Right renal cortex interstitium (tissue), 3 donors: Measurements from ENCODE around the gene PPFIBP2. TPM values are rescaled to one million over a fixed set of nuclear protein-coding genes. Genes with fewer than 3 reads are reported as not detected.

Source experiments
- DNase-seq, 3 donors: peaks; one replicate each; pipeline ENCODE4 v3.0.0-alpha.2; 2013; ENCODE audit warnings: low read depth in 3 of 3, low spot score in 2 of 3
- polyA plus RNA-seq, 3 donors: library from polyadenylated mRNA; unstranded; fragments of 120-200 nt; gene quantifications; one replicate each; pipeline ENCODE4 v1.2.1, GENCODE V29; 2013; ENCODE audit not compliant: insufficient read length in 3 of 3

Gene PPFIBP2
- polyA plus RNA-seq, 3 donors: 49.6 to 69.6 (median 66.5) TPM

GRCh38 chr11:7523416-7524210, 9.8 kb downstream of the PPFIBP2 start:
- DNase-seq: no peak

GRCh38 chr11:7524462-7525235, 10.8 kb downstream of the PPFIBP2 start:
- DNase-seq: peak in 1 of 3 donors; percentile 38

GRCh38 chr11:7525424-7525823, 11.6 kb downstream of the PPFIBP2 start:
- no peak for DNase-seq

- DNase-seq: no peak
Measured at GRCh38 chr11:7527029-7527428, 13.2 kb downstream of the PPFIBP2 start.

- no peak for DNase-seq
Measured at GRCh38 chr11:7528514-7529049, 14.8 kb downstream of the PPFIBP2 start.

- DNase-seq: no peak
Measured at GRCh38 chr11:7530013-7530640, 16.3 kb downstream of the PPFIBP2 start.

GRCh38 chr11:7531011-7531410, 17.2 kb downstream of the PPFIBP2 start:
- DNase-seq: no peak

- no peak for DNase-seq
Measured at GRCh38 chr11:7532405-7533145, 18.8 kb downstream of the PPFIBP2 start.

GRCh38 chr11:7533199-7534041, 19.6 kb downstream of the PPFIBP2 start:
- DNase-seq: no peak

GRCh38 chr11:7534042-7534378, 20.2 kb downstream of the PPFIBP2 start:
- no peak for DNase-seq

- DNase-seq: no peak
Measured at GRCh38 chr11:7536100-7536499, 22.3 kb downstream of the PPFIBP2 start.

- no peak for DNase-seq
Measured at GRCh38 chr11:7537265-7537664, 23.5 kb downstream of the PPFIBP2 start.

- DNase-seq: no peak
Measured at GRCh38 chr11:7538031-7538430, 24.2 kb downstream of the PPFIBP2 start.

- DNase-seq: no peak
Measured at GRCh38 chr11:7538466-7539454, 25.0 kb downstream of the PPFIBP2 start.

GRCh38 chr11:7540830-7541555, 27.2 kb downstream of the PPFIBP2 start:
- DNase-seq: no peak

GRCh38 chr11:7543302-7543701, 29.5 kb downstream of the PPFIBP2 start:
- no peak for DNase-seq

- no peak for DNase-seq
Measured at GRCh38 chr11:7544021-7544420, 30.2 kb downstream of the PPFIBP2 start.

GRCh38 chr11:7545611-7546010, 31.8 kb downstream of the PPFIBP2 start:
- no peak for DNase-seq
